SHP77 treated with DMSO at 0.1 percent for 48 hours (cell line): ENCODE data around the gene AP5S1.
"Not testable (repeated sequence)": the region's sequence is repeated elsewhere in the genome, so short reads cannot be mapped to it uniquely, and the experiment has no call there.

Experiments
- DNase-seq: peaks from one replicate; lab custom pipeline; 2025; lab: John Stamatoyannopoulos, UW

Gene AP5S1

GRCh38 chr20:3812259-3812681 lies 8.1 kb upstream of the AP5S1 start:
- DNase-seq, result no peak

GRCh38 chr20:3812975-3813847 lies 7.1 kb upstream of the AP5S1 start:
- DNase-seq, result no peak

GRCh38 chr20:3813848-3814581 lies 6.3 kb upstream of the AP5S1 start:
- DNase-seq, result no peak

GRCh38 chr20:3814928-3815495 lies 5.3 kb upstream of the AP5S1 start:
- no peak for DNase-seq

- no peak for DNase-seq
Measured at GRCh38 chr20:3815703-3816315, 4.5 kb upstream of the AP5S1 start.

GRCh38 chr20:3818155-3819151 lies 1.9 kb upstream of the AP5S1 start:
- DNase-seq, result peak; percentile 89

GRCh38 chr20:3819411-3820047 lies 818 bp upstream of the AP5S1 start:
- DNase-seq, result no peak

- no peak for DNase-seq
Measured at GRCh38 chr20:3820901-3821727, 767 bp downstream of the AP5S1 start.

GRCh38 chr20:3821996-3822395 lies 1.6 kb downstream of the AP5S1 start:
- DNase-seq, result no peak

GRCh38 chr20:3823881-3824280 lies 3.5 kb downstream of the AP5S1 start:
- no peak for DNase-seq

- no peak for DNase-seq
Measured at GRCh38 chr20:3825526-3825925, 5.2 kb downstream of the AP5S1 start.

- DNase-seq, result no peak
Measured at GRCh38 chr20:3826420-3826819, 6.1 kb downstream of the AP5S1 start.

GRCh38 chr20:3828798-3829197 lies 8.5 kb downstream of the AP5S1 start:
- no peak for DNase-seq

GRCh38 chr20:3829891-3830290 lies 9.5 kb downstream of the AP5S1 start:
- not testable (repeated sequence) for DNase-seq

- no peak for DNase-seq
Measured at GRCh38 chr20:3836132-3836531, 15.8 kb downstream of the AP5S1 start.

- DNase-seq, result no peak
Measured at GRCh38 chr20:3839328-3839727, 19.0 kb downstream of the AP5S1 start.

GRCh38 chr20:3840201-3840600 lies 19.9 kb downstream of the AP5S1 start:
- not testable (repeated sequence) for DNase-seq

GRCh38 chr20:3842348-3842930 lies 22.1 kb downstream of the AP5S1 start:
- DNase-seq, result no peak

- no peak for DNase-seq
Measured at GRCh38 chr20:3843490-3843889, 23.1 kb downstream of the AP5S1 start.
